Cardiac fibroblast (primary cell): ENCODE measurements around the gene WWTR1.
A peak's percentile ranks its signal among the peaks of the same experiment; 100 is the strongest.

ENCODE experiments used
- DNase-seq, 2 donors: peaks; one replicate each; pipeline versions ENCODE4 v3.0.0 to v3.0.0-alpha.2; 2010; ENCODE audit warnings: low read depth in 2 of 2
- H3K4me3 ChIP-seq, 2 donors: replicated peaks in 1 of 2; 1 replicate in 1 of 2; 2 replicates in 1 of 2; pipeline ENCODE4 v1.5.1; 2011; ENCODE audit warnings: low read depth in 2 of 2, low read length in 2 of 2, mild to moderate bottlenecking in 2 of 2, moderate library complexity in 1 of 2
- TF ChIP-seq, protein P1 (sequence below): IDR thresholded peaks from one replicate; pipeline ENCODE4 v1.5.1; 2011; ENCODE audit warnings: low read depth, mild to moderate bottlenecking, low read length, inconsistent platforms

Gene WWTR1

GRCh38 chr3:149553781-149554451 lies 103.9 kb downstream of the WWTR1 start:
- DNase-seq, result peak; percentile 88 to 94
- TF ChIP-seq, protein P1, sequence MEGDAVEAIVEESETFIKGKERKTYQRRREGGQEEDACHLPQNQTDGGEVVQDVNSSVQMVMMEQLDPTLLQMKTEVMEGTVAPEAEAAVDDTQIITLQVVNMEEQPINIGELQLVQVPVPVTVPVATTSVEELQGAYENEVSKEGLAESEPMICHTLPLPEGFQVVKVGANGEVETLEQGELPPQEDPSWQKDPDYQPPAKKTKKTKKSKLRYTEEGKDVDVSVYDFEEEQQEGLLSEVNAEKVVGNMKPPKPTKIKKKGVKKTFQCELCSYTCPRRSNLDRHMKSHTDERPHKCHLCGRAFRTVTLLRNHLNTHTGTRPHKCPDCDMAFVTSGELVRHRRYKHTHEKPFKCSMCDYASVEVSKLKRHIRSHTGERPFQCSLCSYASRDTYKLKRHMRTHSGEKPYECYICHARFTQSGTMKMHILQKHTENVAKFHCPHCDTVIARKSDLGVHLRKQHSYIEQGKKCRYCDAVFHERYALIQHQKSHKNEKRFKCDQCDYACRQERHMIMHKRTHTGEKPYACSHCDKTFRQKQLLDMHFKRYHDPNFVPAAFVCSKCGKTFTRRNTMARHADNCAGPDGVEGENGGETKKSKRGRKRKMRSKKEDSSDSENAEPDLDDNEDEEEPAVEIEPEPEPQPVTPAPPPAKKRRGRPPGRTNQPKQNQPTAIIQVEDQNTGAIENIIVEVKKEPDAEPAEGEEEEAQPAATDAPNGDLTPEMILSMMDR, result no peak
- H3K4me3 ChIP-seq, result no peak overlapping the region

GRCh38 chr3:149552700-149553099 lies 105.1 kb downstream of the WWTR1 start:
- TF ChIP-seq, protein P1, result no peak
- no peak overlapping the region for H3K4me3 ChIP-seq
- no peak for DNase-seq

- DNase-seq, result no peak
- TF ChIP-seq, protein P1, result no peak
These were observed 106.3 kb downstream of the WWTR1 start for GRCh38 chr3:149551500-149551899.

DNA sequence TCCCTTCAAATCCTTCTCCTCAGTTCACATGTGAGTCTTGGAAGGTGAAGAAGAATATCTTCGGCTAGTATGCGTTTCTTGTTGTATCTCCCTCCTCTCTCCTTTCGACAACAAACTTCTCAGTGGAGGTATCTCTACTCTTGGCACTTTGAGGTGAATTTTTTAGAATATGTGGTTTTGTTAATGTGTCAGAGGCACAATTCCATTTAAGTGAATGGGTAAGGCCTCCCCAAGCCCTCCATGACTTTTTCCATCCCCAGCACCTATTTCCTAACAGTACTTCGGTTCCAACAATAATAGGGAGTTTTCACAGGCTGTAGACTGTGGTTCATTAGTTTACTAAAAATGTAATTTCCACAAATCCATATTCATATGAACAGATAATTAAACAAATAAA lies 109.2 kb downstream of the WWTR1 start:
- TF ChIP-seq, protein P1, result no peak
- peak in 1 of 2 donors; percentile 45 for DNase-seq
- no peak overlapping the region for H3K4me3 ChIP-seq

More at GRCh38 chr3:149551500-149551899, 106.3 kb downstream of the WWTR1 start:
- H3K4me3 ChIP-seq, result no peak overlapping the region

- H3K4me3 ChIP-seq, result no peak overlapping the region
- TF ChIP-seq, protein P1, result no peak
- DNase-seq, result peak; percentile 90 to 92
These were observed 109.7 kb downstream of the WWTR1 start for GRCh38 chr3:149547954-149548668.

DNA sequence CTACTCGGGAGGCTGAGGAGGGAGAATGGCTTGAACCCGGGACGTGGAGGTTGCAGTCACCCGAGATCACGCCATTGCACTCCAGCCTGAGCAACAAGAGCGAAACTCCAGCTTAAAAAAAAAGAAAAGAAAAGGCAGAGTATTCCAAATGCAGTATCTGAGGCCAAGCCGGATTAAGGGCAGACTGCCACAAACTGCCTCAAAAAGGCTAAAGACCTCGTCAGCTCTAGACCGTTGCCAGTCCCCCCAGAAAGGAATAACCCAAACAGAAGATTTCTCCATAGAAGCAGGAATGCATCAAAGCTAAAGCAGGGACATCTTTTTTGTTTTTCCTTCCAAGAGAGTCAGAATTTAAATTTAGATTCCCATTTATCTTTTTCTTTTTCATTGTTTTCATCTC lies 110.4 kb downstream of the WWTR1 start:
- peak; percentile 50 to 93 for DNase-seq
- no peak overlapping the region for H3K4me3 ChIP-seq
- TF ChIP-seq, protein P1, result no peak

DNA sequence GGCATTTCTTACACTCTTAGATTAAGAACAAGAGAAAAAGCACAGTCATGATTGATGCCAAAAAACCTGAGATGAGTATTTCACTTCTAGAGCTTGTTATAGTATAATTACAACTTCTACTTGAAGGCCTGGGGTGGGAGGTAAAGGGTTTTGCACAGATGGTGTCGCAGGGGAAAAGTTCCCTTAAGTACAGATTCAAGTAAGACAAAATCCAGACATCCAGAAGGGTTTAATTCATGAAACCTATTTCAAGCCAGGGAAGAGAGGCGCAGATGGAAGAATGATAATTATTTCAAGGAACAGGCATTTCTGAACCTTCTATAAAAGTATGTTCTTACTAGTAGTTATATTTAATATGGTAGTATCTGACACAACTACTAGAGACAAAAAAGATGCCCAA lies 112.8 kb downstream of the WWTR1 start:
- TF ChIP-seq, protein P1, result no peak
- no peak overlapping the region for H3K4me3 ChIP-seq
- no peak for DNase-seq
